GM04504 (cell line): ENCODE measurements around the gene HSF5.
"Not testable (repeated sequence)": the region's sequence is repeated elsewhere in the genome, so short reads cannot be mapped to it uniquely, and the experiment has no call there.

ENCODE experiments used
- DNase-seq: peaks from one replicate; pipeline ENCODE4 v3.0.0-alpha.2; 2012; ENCODE audit warnings: low read depth

HSF5 gene

DNA sequence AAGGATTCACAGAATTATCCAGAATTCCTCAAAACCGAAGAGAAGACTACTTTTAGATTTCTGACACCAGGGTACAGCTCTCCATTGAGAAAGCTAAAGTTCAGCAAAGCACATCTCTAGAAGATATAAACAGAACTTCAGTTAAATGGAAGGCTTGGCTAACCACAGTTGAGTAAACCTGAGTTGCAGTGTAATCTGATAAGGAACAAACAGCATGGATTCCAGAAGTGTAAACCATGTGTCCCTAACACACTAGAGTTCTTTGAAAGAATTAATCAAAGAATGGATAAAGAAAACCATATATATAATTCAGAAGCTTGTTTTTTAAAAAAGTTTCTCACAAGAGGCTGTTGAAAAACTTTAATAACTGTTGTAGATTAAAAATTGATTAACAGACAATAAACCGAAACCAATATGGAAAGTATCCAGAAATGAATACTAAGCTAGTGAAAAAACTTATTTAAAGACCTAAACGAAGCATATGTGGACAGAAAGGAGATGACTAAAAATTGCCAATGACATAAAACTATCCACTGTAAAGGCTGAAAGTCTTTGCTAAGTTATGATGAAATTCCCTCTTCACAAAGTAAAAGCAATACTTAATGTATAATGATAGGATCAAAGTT is 75.1 kb downstream of the HSF5 start:
- no peak for DNase-seq

DNA sequence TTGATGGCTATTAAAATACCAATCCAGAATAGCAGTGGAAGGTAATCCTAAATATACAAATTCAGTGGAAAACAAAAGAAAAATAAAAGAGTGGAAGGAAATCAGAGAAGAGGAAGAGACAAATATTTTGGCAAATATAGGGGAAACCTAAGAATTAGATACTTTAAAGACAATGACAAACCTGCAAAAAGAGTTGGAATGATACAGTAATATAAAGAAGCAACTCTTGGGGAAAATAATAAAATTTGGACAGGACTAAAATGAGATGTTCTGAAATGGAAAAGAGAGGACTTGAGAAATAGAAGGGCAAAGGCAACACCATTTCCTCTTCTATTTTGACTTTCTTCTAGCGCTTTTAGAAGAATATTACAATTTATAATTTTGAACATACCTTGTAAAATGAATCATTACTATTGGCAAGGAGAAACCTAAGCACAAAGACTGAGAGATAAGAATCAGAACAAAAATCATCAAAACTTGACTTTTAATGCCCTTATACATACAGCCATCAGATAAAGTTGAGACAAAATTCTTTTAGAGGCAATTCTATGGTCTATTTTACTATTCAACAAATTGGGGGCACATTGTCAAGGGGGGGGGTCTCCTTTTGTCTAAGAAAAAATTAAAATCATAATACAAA is 76.0 kb downstream of the HSF5 start:
- no peak for DNase-seq

DNA sequence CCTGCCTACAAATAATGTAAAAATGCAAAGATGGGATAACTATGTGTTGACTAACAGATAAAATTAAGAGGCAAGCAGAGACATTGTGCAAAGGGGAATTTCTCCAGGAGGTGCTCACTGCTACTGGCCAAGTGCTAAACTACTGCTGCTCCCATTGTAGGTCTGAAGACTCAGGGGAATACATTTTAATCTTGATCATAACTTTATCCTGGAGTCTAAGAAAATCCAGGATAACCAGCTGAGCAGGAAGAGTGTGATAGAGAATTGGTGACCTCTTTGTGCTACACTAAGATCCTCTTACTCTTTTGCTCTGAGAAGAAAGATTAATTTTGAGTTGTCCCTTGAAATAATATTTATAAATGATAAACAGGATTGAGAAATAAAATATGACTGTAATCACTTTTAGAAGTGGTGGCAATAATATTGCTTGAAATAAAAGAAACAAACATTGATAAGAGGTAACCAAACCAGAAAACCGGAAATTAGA is 76.8 kb downstream of the HSF5 start:
- DNase-seq = no peak

DNA sequence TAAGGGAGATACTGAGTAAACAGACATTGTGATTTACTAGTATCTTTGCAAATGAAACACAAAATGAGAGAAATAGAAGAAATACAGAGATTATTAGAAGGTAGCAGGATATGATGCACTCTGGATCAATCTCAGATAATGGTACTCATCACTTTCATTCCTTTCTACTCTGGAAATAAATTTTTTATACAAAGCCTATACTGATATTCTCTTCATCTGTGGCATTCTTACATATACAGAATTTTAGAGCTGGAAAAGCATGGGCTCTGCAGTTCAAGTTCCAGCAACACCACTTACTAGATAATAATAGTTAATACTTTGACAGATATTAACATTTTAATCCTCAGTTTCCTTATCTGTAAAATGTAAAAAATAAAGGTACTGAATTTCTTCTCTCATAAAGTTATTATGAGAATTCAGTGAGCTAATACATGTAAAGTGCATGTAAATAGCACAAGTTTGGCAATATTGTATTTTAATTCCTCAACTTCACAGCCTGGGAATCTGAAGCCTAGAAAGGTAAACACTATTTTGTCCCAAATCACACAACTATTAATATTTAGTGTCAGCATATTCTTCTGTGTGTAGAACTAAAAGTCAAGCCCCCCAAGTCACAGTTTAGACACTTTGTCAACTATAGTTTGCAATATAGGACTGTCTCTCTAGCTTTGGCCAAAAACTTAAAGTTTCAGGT is 77.3 kb downstream of the HSF5 start:
- DNase-seq = no peak

DNA sequence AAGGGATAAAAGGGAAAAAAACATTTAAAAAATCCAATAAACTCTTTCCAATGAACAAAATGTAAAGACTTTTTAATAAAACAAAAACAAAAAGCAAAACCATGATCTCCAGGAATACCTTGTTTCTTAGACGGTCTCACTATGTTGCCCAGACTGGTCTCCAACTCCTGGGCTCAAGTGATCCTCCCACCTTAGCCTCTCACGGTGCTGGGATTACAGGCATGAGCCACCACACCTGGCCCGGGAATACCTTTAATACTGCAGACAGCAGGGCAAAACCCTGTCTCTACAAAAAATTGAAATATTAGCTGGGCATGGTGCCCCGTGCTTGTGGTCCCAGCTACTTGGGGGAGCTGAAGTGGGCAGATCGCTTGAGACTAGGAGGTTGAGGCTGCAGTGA is 78.8 kb downstream of the HSF5 start:
- no peak for DNase-seq

DNA sequence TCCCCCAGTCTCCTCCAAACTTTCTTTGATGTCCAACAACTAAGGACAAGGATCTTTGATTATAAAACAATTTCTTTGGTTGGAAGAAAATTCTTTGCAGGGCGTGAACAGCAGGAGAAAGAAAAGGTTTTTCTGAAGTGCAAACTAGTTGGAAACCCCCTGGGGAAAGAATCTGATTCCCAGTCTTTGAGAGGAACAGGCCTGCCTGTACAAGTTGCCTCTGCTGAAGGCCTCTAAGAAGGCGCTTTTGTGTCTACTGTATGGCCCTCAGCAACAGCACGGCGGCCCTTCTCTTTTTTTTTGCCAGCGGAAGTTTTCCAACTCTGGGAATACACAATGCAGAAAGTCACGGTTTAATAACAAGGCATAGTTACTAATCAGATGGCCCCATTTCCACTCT is 84.9 kb downstream of the HSF5 start:
- no peak for DNase-seq

DNA sequence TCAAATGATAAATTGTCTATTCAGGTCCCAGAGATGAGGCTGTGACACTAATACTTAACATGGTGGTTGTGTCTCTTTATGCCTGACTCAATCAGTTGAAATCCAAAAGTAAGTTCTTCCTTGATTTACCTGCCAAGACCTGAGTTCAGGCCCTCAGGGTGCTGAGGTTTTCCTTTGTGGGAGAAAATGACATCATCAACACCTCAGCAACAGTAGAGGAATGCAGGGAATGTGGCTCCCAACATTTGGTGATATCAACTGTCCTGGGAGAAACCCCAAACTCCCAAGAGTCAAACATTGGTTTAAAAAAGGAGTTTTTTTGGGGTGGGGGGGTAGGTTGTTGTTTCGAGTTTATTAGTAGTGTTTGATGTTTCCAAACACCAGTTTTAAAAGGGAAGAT is 85.5 kb downstream of the HSF5 start:
- no peak for DNase-seq

DNA sequence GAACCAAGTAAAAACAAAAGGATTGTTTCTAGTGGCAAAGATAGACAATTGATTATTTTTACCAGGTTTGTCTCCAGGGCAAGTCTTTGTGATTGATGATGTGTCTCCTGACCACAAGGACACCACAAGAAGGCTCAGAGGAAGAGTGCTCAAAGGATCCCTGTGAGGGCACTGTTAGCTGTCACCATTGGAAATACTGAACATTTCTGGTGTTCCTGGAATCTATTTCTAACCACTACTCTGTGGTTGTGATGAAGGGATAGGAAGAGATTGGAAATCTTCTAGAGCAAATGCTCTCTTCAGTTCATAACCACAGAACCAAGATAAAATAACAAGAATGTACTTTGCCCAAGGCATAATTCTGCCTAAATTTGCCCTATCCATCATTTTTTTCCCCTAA is 86.2 kb downstream of the HSF5 start:
- DNase-seq = no peak

DNA sequence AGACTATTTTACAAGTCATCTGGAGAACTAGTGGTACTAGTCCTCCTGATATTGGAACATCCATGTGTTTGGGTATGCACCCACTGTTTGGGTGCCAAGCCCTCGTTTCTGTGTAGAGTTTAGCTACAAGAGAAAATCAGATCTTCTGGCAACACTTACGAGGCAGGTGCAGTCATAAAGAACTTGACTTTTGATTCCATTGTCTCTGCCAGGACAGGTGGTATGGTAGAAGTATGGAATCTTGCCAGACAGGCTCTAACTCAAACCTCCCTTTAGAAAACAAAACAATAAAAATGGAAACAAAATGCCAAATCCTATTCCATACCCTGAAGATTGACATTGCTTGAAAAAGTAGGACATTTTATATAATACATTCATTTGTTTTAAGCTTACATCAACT is 86.9 kb downstream of the HSF5 start:
- DNase-seq = no peak

DNA sequence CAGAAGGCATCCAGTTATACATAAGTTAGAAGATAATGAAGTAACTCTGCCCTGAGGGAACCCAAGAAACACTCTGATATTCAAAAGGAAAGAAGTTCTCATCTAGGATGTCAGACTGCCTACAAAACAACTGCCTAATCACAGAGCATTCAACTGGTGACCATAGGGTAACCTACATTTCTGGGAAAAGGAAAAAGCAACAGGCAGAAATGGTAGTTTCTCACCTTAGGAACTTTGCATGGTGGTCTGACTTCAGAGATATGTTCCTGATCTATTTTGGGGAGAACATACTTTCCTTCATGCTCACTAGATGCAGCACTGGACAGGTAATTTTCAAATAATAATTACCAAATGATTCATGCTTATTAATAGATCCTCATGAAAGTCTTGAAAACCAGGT is 87.4 kb downstream of the HSF5 start:
- DNase-seq = no peak

DNA sequence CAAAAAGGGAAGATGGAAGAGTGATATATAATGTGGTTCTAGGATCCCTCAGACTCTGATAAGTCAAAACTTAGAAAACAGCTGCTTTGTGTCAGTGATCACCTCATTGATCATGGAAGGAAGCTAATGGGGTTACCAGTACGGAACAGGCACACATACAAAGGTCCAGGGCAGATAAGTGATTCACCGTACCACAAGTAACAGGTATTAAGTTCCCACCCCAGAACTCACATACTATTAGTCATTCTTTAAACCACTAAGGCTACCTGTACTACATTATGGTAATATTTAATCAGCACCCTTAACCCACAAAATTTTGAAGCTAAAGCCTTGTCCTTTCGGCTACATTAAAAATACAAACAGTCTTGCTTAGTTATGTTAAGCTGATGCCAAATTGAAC is 88.2 kb downstream of the HSF5 start:
- DNase-seq = no peak

DNA sequence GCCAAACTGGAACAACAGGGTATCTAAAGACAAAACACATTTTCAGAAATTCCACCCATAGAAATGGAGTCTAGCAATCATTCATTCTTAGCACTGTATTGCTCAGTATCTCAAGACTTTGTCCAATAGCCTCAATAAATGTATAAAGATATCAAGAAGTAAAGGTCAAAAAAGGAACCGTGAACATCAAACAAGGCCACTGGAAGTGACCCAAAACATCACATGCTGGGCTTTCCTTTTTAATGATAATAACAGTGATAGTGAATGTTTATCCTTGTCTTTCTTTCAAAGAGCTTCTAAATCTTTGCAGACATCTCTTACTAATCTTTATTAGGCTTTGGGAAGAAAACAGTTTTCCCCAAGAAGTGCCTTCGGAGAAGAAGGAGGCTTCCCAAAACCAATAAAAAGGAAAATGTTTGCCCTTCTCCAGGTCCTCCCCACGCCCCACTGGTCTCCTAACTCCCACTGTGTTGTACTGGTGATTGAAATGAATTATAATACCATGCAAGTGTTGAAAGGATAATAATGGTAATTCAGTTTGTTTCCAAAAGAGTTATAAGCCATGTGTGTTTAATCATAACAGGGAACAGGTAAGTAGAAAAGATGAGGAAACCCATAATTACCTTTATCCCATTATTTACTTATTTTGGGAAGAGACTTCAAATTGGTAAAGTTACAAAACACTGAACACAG is 89.5 kb downstream of the HSF5 start:
- DNase-seq = no peak

DNA sequence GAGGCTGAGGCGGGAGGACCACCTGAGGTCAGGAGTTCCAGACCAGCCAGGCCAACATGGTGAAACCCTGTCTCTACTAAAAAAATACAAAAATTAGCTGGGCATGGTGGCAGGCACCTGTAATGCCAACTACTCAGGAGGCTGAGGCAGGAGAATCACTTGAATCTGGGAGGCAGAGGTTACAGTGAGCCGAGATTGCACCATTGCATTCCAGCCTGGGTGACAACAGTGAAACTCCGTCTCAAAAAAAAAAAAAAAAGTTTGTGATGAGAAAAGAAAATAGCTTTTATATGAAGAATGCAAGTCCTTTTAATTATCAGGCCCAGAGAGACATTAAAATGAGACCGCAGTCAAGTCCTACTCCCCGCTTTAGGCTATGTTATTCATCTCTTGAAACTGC is 90.8 kb downstream of the HSF5 start:
- DNase-seq = not testable (repeated sequence)

DNA sequence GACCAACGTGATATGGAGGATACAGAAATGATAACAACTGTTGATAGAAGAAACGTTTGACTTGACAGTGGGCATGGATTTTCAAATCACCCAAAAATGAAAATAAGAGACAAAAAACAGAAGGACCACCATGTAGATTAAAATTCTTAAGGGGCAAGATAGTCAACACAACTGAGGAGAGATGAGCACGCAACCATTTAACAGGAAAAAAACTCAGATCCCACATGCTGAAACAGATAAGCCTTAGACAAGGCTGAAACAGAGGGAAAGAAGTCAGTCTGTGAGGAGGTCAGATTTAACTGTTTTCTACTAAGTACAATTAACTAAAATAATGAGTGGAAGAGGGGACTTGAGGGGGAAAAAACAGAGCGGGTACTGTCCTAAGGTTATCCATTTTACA is 92.0 kb downstream of the HSF5 start:
- no peak for DNase-seq

DNA sequence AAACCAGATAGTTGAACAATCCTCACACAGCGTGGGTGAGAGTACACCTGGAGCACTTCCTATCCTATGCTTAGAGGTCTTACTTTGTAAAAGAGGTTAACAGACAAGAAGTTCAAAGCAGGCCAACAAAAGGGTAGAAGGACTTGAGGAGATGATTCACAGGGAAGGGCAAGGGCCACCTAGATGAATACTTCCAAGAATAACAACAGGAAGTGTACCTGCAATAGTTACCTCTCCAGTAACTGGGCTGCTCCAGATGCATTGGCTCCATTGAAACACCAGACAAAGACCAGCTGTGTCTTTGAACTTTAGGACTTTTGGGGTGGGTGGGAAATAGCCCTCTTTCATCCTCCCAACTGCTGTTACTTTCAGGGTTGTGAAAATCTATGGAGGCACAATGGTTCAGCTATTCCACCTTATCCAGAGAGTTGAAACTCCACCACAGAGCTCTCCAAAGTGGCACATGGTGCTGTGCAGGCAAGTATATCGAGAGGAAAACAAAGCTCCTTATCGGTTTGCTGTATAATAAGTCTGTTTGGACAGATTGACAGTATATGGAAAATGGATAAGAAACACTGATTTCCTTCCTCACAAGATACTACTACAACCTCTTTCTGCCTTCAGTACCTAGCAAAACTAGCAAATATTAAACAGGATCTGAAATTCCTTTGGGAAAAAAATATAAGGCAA is 93.5 kb downstream of the HSF5 start:
- no peak for DNase-seq

DNA sequence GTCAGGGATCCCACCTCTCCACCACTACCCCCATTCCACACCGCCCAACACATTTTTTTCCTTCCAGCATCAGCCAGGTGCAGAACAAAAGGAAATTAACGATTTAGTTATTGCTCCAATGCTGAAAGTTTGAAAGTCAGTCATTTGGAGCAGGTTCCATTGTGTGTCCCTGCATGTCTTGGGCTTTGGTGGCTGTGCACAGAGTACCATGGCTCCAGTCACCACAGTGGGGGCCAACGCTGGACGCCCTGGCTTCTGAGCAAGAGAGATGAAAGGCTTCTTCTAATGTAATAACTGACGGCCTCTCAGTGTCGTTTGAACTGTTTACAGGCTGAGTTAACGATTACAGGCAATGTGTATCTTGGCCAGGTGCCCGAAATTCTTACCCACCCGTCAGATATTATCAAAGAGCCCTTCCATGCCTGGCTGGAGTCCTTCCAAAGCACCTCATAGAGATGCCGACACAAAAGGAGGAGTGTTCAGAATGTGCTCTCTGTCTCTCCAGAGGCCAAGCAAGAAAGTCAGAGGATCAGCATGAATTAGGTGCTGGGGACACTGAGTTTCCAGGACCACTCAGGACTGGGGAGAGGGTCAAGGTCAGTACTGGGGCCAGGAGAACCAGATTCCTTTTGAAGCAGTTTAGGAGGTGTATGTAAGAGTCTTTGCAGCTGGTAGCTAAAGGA is 96.8 kb downstream of the HSF5 start:
- DNase-seq = no peak

DNA sequence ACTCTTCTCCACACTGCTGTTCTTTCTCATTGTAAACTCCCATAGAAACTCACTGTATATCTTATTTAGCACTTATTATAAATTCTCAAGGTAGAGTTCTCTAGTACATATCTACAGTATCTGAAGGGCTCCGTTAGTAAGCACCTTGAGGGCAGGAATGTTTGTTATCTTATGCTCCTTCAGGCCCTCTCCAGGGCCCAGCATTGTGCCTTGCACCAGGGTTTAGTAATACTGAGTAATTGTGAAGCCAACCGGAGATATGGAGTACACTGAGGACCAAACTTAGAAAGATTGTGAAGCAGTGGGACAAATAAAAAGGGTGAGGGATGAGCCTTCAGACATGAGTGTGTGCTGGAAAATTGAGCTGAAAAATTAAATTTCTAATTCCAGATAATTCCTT is 97.3 kb downstream of the HSF5 start:
- DNase-seq = no peak

DNA sequence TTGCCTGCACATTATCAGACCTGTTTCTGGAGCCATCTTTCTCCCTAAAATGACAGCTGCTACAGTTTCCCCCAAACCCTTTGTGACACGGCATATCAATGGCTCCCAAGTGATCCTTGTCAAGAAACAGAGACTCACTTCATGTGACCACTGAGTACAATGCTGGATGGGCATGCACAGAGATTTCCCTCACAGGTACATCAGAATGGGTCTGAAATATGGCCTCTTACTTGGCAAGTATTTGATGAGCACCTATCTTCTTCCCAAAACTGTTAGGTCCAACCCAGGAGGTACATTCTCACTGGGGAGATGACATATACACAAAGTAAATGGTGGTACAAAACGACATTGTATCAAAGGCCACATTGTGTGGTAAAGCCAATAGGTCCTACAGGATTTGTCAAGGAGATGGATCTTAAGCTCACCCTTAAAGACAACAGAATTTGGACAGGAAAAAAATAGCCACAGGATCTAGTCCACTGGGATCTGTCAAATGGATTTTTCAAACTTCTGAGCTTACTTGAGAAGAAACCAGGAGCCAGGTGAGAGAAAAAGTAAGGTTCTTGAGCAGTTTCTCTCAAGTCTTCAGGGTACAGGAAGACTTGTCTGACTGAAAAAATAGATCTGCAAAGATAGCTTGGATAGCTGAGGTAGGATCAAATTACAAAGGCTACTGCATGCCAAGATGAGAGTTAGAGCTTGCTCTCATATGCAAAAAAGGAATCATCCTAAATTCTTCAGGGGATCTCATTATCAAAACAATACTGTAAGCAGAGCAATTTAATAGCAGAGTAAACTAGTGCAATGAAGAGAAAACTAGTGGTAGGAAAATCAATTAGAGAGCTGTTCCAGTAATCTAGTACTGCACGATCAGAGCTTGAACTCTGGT is 99.7 kb downstream of the HSF5 start:
- no peak for DNase-seq

DNA sequence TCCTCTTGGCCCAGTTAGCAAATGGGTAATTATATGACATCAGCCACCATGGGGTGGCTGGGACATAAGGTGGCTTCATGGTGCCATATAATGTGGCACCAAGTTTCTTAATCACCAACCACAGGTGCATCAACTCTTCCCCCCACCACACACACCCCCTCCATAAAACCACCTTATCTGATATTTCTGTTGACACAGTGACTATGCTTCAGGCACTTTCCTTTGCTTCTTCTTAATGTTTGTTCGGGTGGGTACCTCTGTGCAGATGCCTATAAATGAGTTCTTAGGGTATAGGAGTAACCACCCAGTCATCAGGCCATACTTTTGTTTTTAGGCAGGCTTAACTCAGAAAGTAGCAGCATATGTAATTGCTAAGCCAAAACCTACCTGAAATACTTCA is 100.4 kb downstream of the HSF5 start:
- DNase-seq = no peak

DNA sequence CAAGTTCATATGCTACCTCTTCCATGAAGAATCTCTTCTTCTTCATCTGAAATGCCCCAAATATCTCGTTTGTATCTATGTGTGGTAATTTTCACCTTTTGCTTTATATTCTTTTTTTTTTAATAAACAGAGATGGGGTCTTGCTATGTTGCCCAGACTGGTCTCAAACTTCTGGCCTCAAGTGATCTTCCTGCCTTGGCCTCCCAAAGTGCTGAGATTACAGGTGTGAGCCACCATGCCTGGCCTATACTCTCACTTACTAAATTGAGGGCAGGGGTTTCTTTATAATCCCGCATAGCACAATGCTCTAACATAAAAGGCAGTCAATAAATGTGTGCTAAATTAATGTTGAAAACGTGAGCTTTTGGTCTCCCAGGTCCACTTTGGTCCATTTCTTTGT is 101.5 kb downstream of the HSF5 start:
- no peak for DNase-seq
